ENCODE results near the gene MIER2. TPM values are rescaled to one million over a fixed set of nuclear protein-coding genes. Genes with fewer than 3 reads are reported as not detected.
A peak's percentile ranks its signal among the peaks of the same experiment; 100 is the strongest.
"Not testable (repeated sequence)": the region's sequence is repeated elsewhere in the genome, so short reads cannot be mapped to it uniquely, and the experiment has no call there.

MIER2 gene
- total RNA-seq, 1 donor from 2014 or later = 47.3 TPM

GRCh38 chr19:390386-391206 lies 46.0 kb upstream of the MIER2 start:
- peaks cover 2% of the 10 kb centered on the region for H3K36me3 Mint-ChIP-seq (ENCODE audit: unreplicated experiment)
- no peak for DNase-seq
- H3K9me3 Mint-ChIP-seq (ENCODE audit: unreplicated experiment) = peaks cover 18% of the 10 kb centered on the region
- H3K27me3 Mint-ChIP-seq (ENCODE audit: unreplicated experiment) = peaks cover 25% of the 10 kb centered on the region
- no peak overlapping the region for H3K27ac Mint-ChIP-seq (ENCODE audit: unreplicated experiment)
- TF ChIP-seq CTCF (IDR thresholded peaks at IDR 0.05; ENCODE audit: partially characterized antibody, unreplicated experiment) = no peak
- no peak overlapping the region for H3K4me3 Mint-ChIP-seq (ENCODE audit: unreplicated experiment)
- H3K4me1 Mint-ChIP-seq (ENCODE audit: low read depth, unreplicated experiment) = peaks cover 11% of the 10 kb centered on the region

- peaks cover 15% of the 10 kb centered on the region for H3K9me3 Mint-ChIP-seq (ENCODE audit: unreplicated experiment)
These were observed 45.3 kb upstream of the MIER2 start for GRCh38 chr19:389935-390289.

GRCh38 chr19:389255-389934 lies 44.8 kb upstream of the MIER2 start:
- H3K4me1 Mint-ChIP-seq (ENCODE audit: low read depth, unreplicated experiment) = peaks cover 17% of the 10 kb centered on the region
- no peak for DNase-seq
- H3K4me3 Mint-ChIP-seq (ENCODE audit: unreplicated experiment) = no peak overlapping the region
- no peak for TF ChIP-seq CTCF (IDR thresholded peaks at IDR 0.05; ENCODE audit: partially characterized antibody, unreplicated experiment)
- no peaks in the 10 kb centered on the region for H3K36me3 Mint-ChIP-seq (ENCODE audit: unreplicated experiment)
- peaks cover 20% of the 10 kb centered on the region for H3K27me3 Mint-ChIP-seq (ENCODE audit: unreplicated experiment)
- H3K27ac Mint-ChIP-seq (ENCODE audit: unreplicated experiment) = no peak overlapping the region
- H3K9me3 Mint-ChIP-seq (ENCODE audit: unreplicated experiment) = peaks cover 15% of the 10 kb centered on the region

More at GRCh38 chr19:389935-390289, 45.3 kb upstream of the MIER2 start:
- no peak for TF ChIP-seq CTCF (IDR thresholded peaks at IDR 0.05; ENCODE audit: partially characterized antibody, unreplicated experiment)
- peaks cover 22% of the 10 kb centered on the region for H3K27me3 Mint-ChIP-seq (ENCODE audit: unreplicated experiment)
- no peak for DNase-seq
- no peak overlapping the region for H3K27ac Mint-ChIP-seq (ENCODE audit: unreplicated experiment)
- no peaks in the 10 kb centered on the region for H3K36me3 Mint-ChIP-seq (ENCODE audit: unreplicated experiment)
- H3K4me1 Mint-ChIP-seq (ENCODE audit: low read depth, unreplicated experiment) = peaks cover 13% of the 10 kb centered on the region
- H3K4me3 Mint-ChIP-seq (ENCODE audit: unreplicated experiment) = no peak overlapping the region

- no peak for DNase-seq
- H3K27ac Mint-ChIP-seq (ENCODE audit: unreplicated experiment) = no peak overlapping the region
- H3K4me3 Mint-ChIP-seq (ENCODE audit: unreplicated experiment) = no peak overlapping the region
- no peaks in the 10 kb centered on the region for H3K36me3 Mint-ChIP-seq (ENCODE audit: unreplicated experiment)
- peaks cover 12% of the 10 kb centered on the region for H3K9me3 Mint-ChIP-seq (ENCODE audit: unreplicated experiment)
- peaks cover 18% of the 10 kb centered on the region for H3K4me1 Mint-ChIP-seq (ENCODE audit: low read depth, unreplicated experiment)
- TF ChIP-seq CTCF (IDR thresholded peaks at IDR 0.05; ENCODE audit: partially characterized antibody, unreplicated experiment) = no peak
- peaks cover 19% of the 10 kb centered on the region for H3K27me3 Mint-ChIP-seq (ENCODE audit: unreplicated experiment)
These were observed 44.1 kb upstream of the MIER2 start for GRCh38 chr19:388691-389090.

GRCh38 chr19:387777-388176 lies 43.2 kb upstream of the MIER2 start:
- peaks cover 18% of the 10 kb centered on the region for H3K4me1 Mint-ChIP-seq (ENCODE audit: low read depth, unreplicated experiment)
- no peak overlapping the region for H3K4me3 Mint-ChIP-seq (ENCODE audit: unreplicated experiment)

GRCh38 chr19:386632-387301 lies 42.2 kb upstream of the MIER2 start:
- H3K27me3 Mint-ChIP-seq (ENCODE audit: unreplicated experiment) = peaks cover 18% of the 10 kb centered on the region
- H3K9me3 Mint-ChIP-seq (ENCODE audit: unreplicated experiment) = peaks cover 10% of the 10 kb centered on the region
- peaks cover 18% of the 10 kb centered on the region for H3K4me1 Mint-ChIP-seq (ENCODE audit: low read depth, unreplicated experiment)
- H3K27ac Mint-ChIP-seq (ENCODE audit: unreplicated experiment) = peak overlapping the region; percentile 38
- H3K4me3 Mint-ChIP-seq (ENCODE audit: unreplicated experiment); H3K36me3 Mint-ChIP-seq (ENCODE audit: unreplicated experiment): not testable (repeated sequence)
- DNase-seq = peak; percentile 33

More at GRCh38 chr19:387777-388176, 43.2 kb upstream of the MIER2 start:
- TF ChIP-seq CTCF (IDR thresholded peaks at IDR 0.05; ENCODE audit: partially characterized antibody, unreplicated experiment) = no peak
- no peak for DNase-seq
- no peak overlapping the region for H3K27ac Mint-ChIP-seq (ENCODE audit: unreplicated experiment)
- H3K36me3 Mint-ChIP-seq (ENCODE audit: unreplicated experiment) = peaks cover 6% of the 10 kb centered on the region
- peaks cover 16% of the 10 kb centered on the region for H3K27me3 Mint-ChIP-seq (ENCODE audit: unreplicated experiment)
- peaks cover 9% of the 10 kb centered on the region for H3K9me3 Mint-ChIP-seq (ENCODE audit: unreplicated experiment)

GRCh38 chr19:386189-386588 lies 41.6 kb upstream of the MIER2 start:
- not testable (repeated sequence) for H3K27ac Mint-ChIP-seq (ENCODE audit: unreplicated experiment); H3K4me3 Mint-ChIP-seq (ENCODE audit: unreplicated experiment); H3K36me3 Mint-ChIP-seq (ENCODE audit: unreplicated experiment); DNase-seq
- Mint-ChIP-seq H3K27me3 (ENCODE audit: unreplicated experiment) (peaks cover 13% of the 10 kb centered on the region), H3K4me1 (ENCODE audit: low read depth, unreplicated experiment) (peaks cover 18% of the 10 kb centered on the region), H3K9me3 (ENCODE audit: unreplicated experiment) (peaks cover 10% of the 10 kb centered on the region)

All from glutamatergic neuron (in vitro differentiated cells).